Gastroesophageal sphincter (tissue), 4 donors: ENCODE results near the gene DHFR2. TPM values are rescaled to one million over a fixed set of nuclear protein-coding genes. Genes with fewer than 3 reads are reported as not detected.
"Not testable (repeated sequence)": the region's sequence is repeated elsewhere in the genome, so short reads cannot be mapped to it uniquely, and the experiment has no call there.

Experiments
- ATAC-seq: fragments of 150-250 bp; one replicate; pipeline ENCODE4 v1.9.1; 2016; ENCODE audit warnings: mild to moderate bottlenecking, moderate library complexity
- H3K27ac ChIP-seq, 4 donors: fragments of 200-600 bp; sonication (generic) in 3 of 4; 1 replicate in 3 of 4; 2 replicates in 1 of 4; pipeline ENCODE4 v1.5.1; 2016 to 2019
- H3K27me3 ChIP-seq: fragments of 200-600 bp; sonication (generic); one replicate; pipeline ENCODE4 v1.5.1; 2019
- H3K36me3 ChIP-seq, 2 donors: fragments of 200-600 bp; sonication (generic); one replicate each; pipeline ENCODE4 v1.5.1; 2019; ENCODE audit warnings: control low read depth in 1 of 2
- H3K4me1 ChIP-seq, 3 donors: fragments of 200-600 bp; sonication (generic); 1 replicate in 2 of 3; 2 replicates in 1 of 3; pipeline ENCODE4 v1.5.1; 2016 to 2019; ENCODE audit warnings: control low read depth in 2 of 3
- H3K4me3 ChIP-seq, 2 donors: fragments of 200-600 bp; sonication (generic); one replicate each; pipeline ENCODE4 v1.5.1; 2019; ENCODE audit warnings: mild to moderate bottlenecking in 1 of 2, moderate library complexity in 1 of 2
- H3K9me3 ChIP-seq, 3 donors: fragments of 200-600 bp; sonication (generic); one replicate each; pipeline ENCODE4 v1.5.1; 2017 to 2019; ENCODE audit warnings: control low read depth in 2 of 3
- CTCF ChIP-seq, 4 experiments: fragments of 200-600 bp in 2 of 4; fragments of 450-650 bp in 2 of 4; sonication (generic) in 1 of 4; IDR thresholded peaks; one replicate each; pipeline ENCODE4 v1.5.1; 2017 to 2019; ENCODE audit warnings: antibody characterized with exemption in 4 of 4, mild to moderate bottlenecking in 2 of 4, moderate library complexity in 2 of 4
- EP300 ChIP-seq: sonication (generic); formaldehyde crosslinking; IDR thresholded peaks from one replicate; pipeline ENCODE4 v1.6.1; 2017; ENCODE audit warnings: antibody characterized with exemption, mild to moderate bottlenecking
- POLR2A ChIP-seq, 2 donors: fragments of 450-650 bp; IDR thresholded peaks; one replicate each; pipeline ENCODE4 v1.6.1; 2017; ENCODE audit warnings: antibody characterized with exemption in 2 of 2, mild to moderate bottlenecking in 2 of 2, moderate library complexity in 1 of 2
- POLR2AphosphoS5 ChIP-seq: sonication (generic); formaldehyde crosslinking; IDR thresholded peaks from one replicate; pipeline ENCODE4 v1.6.1; 2017; ENCODE audit warnings: antibody characterized with exemption
- WGBS, 2 donors: methylation state at CpG; one replicate each; pipeline ENCODE4 v1.1.5; 2018; ENCODE audit warnings: low coverage in 1 of 2; 5-methylcytosine and 5-hydroxymethylcytosine counted together
- total RNA-seq, 4 donors: library from RNA; depleted of rRNA; stranded (reverse); fragments of >200 nt; gene quantifications; one replicate each; pipeline ENCODE4 v1.1.0, GENCODE V29; 2016

Gene DHFR2
- total RNA-seq, 4 donors from 2014 or later: 5.2 to 9.6 (median 7.5) TPM

GRCh38 chr3:94089126-94089525 lies 26.4 kb upstream of the DHFR2 start:
- TF ChIP-seq CTCF (IDR thresholded peaks at IDR 0.05) (no peak), POLR2A (IDR thresholded peaks at IDR 0.05) (no peak), EP300 (no peak), POLR2AphosphoS5 (no peak)
- 100% methylated on average over 1 of the region's 1 CpG for WGBS, 2 donors
- no peak overlapping the region for H3K27ac ChIP-seq
- no peaks in the 10 kb centered on the region for H3K4me1 ChIP-seq
- no peak for ATAC-seq
- H3K36me3 ChIP-seq: peaks cover 3 to 59% of the 10 kb centered on the region in 2 donors
- H3K9me3 ChIP-seq: no peaks in the 10 kb centered on the region
- H3K27me3 ChIP-seq: no peaks in the 10 kb centered on the region
- H3K4me3 ChIP-seq: no peak overlapping the region

- no peaks in the 10 kb centered on the region for H3K4me1 ChIP-seq
- H3K27ac ChIP-seq: no peak overlapping the region
- peaks cover 3 to 46% of the 10 kb centered on the region in 2 donors for H3K36me3 ChIP-seq
- H3K27me3 ChIP-seq: no peaks in the 10 kb centered on the region
- H3K4me3 ChIP-seq: no peak overlapping the region
- no peaks in the 10 kb centered on the region for H3K9me3 ChIP-seq
- TF ChIP-seq POLR2AphosphoS5 (no peak), EP300 (no peak), CTCF (IDR thresholded peaks at IDR 0.05) (no peak), POLR2A (IDR thresholded peaks at IDR 0.05) (no peak)
- WGBS, 2 donors: 74 to 82% methylated on average over 3 to 4 of the region's 4 CpGs
- no peak for ATAC-seq
These were observed 20.5 kb upstream of the DHFR2 start for GRCh38 chr3:94083261-94083660.

GRCh38 chr3:94082391-94082937 lies 19.7 kb upstream of the DHFR2 start:
- WGBS, 2 donors: 59 to 75% methylated on average over 6 to 8 of the region's 8 CpGs
- no peak overlapping the region for H3K27ac ChIP-seq
- ATAC-seq: no peak

GRCh38 chr3:94081884-94082283 lies 19.2 kb upstream of the DHFR2 start:
- Histone ChIP-seq H3K27ac (no peak overlapping the region), H3K36me3 (peaks cover 3 to 42% of the 10 kb centered on the region in 2 donors), H3K27me3 (no peaks in the 10 kb centered on the region), H3K4me3 (no peak overlapping the region), H3K4me1 (no peaks in the 10 kb centered on the region), H3K9me3 (no peaks in the 10 kb centered on the region)
- ATAC-seq: no peak
- WGBS, 2 donors: 48 to 69% methylated on average over 4 to 5 of the region's 5 CpGs
- TF ChIP-seq CTCF (IDR thresholded peaks at IDR 0.05): no peak

More at GRCh38 chr3:94082391-94082937, 19.7 kb upstream of the DHFR2 start:
- Histone ChIP-seq H3K27me3 (no peaks in the 10 kb centered on the region), H3K4me3 (no peak overlapping the region), H3K9me3 (no peaks in the 10 kb centered on the region), H3K4me1 (no peaks in the 10 kb centered on the region), H3K36me3 (peaks cover 3 to 41% of the 10 kb centered on the region in 2 donors)
- TF ChIP-seq EP300 (no peak), CTCF (IDR thresholded peaks at IDR 0.05) (no peak), POLR2AphosphoS5 (no peak)

GRCh38 chr3:94080552-94080951 lies 17.8 kb upstream of the DHFR2 start:
- H3K27ac ChIP-seq, H3K4me1 ChIP-seq, H3K9me3 ChIP-seq, H3K27me3 ChIP-seq, ATAC-seq, H3K4me3 ChIP-seq: not testable (repeated sequence)
- H3K36me3 ChIP-seq: peaks cover 3 to 48% of the 10 kb centered on the region in 2 donors
- WGBS, 2 donors: no CpG with 5 or more reads among the region's 5 CpGs
